ENCODE results near the gene TLCD1. TPM values are rescaled to one million over a fixed set of nuclear protein-coding genes. Genes with fewer than 3 reads are reported as not detected.

Gene TLCD1
- polyA plus RNA-seq, 2 of the 4 experiments (the other 2 are of a cell fraction) = 36.7 to 83.3 TPM

- Histone ChIP-seq H3K4me2 (no peak overlapping the region), H3K27ac (peak overlapping the region in 1 of 2 experiments; percentile 99; a peak in 3 of 6 replicates), H3K4me3 (no peak overlapping the region), H3K4me1 (peaks cover 51% of the 10 kb centered on the region), H3K9me3 (no peaks in the 10 kb centered on the region)
- no peak for ATAC-seq
- CTCF ChIA-PET = interaction anchor here (0.7 to 22.6 kb wide), 21 partner anchors 8 to 210 kb away, joined by 3 to 977 read pairs (median 7); partner anchors contain the start of genes DHRS13, FLOT2, NEK8 and RPL23A
- POLR2A ChIA-PET = interaction anchor here (1.4 to 12.2 kb wide), 2 partner anchors 22 to 29 kb away, joined by 3 to 369 read pairs; partner anchors contain the start of genes NEK8, RPL23A and TLCD1
- peak in 1 of 2 experiments; percentile 41 for DNase-seq (ENCODE audit: low read depth in 1 of 2, low spot score in 1 of 2)
- TF ChIP-seq HOXB13 (CRISPR knock-in tag; IDR thresholded peaks at IDR 0.05; ENCODE audit: low read depth) (no peak), CEBPB (IDR thresholded peaks at IDR 0.05) (no peak), CHD4 (IDR thresholded peaks at IDR 0.05; ENCODE audit: borderline replicate concordance) (no peak), ESRRA (IDR thresholded peaks at IDR 0.05; ENCODE audit: borderline replicate concordance, low read length) (no peak), NR3C1 (IDR thresholded peaks at IDR 0.05) (no peak), HDAC2 (IDR thresholded peaks at IDR 0.05) (no peak), CHD2 (IDR thresholded peaks at IDR 0.05; ENCODE audit: low read length, partially characterized antibody) (no peak), SREBF2 (IDR thresholded peaks at IDR 0.05) (no peak), E2F6 (IDR thresholded peaks at IDR 0.05; ENCODE audit: borderline replicate concordance, low read depth) (no peak), TFCP2L1 (CRISPR knock-in tag; IDR thresholded peaks at IDR 0.05) (no peak), RFX5 (IDR thresholded peaks at IDR 0.05) (no peak), HEYL (CRISPR knock-in tag; IDR thresholded peaks at IDR 0.05) (no peak), REST (IDR thresholded peaks at IDR 0.05) (no peak), MAFK (IDR thresholded peaks at IDR 0.05; ENCODE audit: partially characterized antibody) (no peak), POLR2AphosphoS2 (conservative IDR thresholded peaks at IDR 0.05; ENCODE audit: low read length) (no peak), NPAS2 (CRISPR knock-in tag; IDR thresholded peaks at IDR 0.05; ENCODE audit: borderline replicate concordance) (no peak)
- WGBS (ENCODE audit: missing lambda C conversion rate) = 85% methylated on average over 18 of the region's 18 CpGs
- FAIRE-seq = no peak
Measured at GRCh38 chr17:28748852-28749515, 23.0 kb upstream of the TLCD1 start.

- ChIA-PET CTCF (interaction anchor here (1.3 to 22.6 kb wide), 9 partner anchors 7 to 156 kb away, joined by 3 to 977 read pairs (median 14); partner anchors contain the start of genes DHRS13, FLOT2, NEK8 and RPL23A), POLR2A (interaction anchor here (1.4 to 12.2 kb wide), 2 partner anchors 21 to 28 kb away, joined by 3 to 369 read pairs; partner anchors contain the start of genes NEK8, RPL23A and TLCD1)
- FAIRE-seq (no peak), DNase-seq (ENCODE audit: low read depth in 1 of 2, low spot score in 1 of 2) (no peak), ATAC-seq (no peak)
- Histone ChIP-seq H3K4me2 (no peak overlapping the region; the same call in 2 of the 3 replicates), H3K4me3 (no peak overlapping the region), H3K4me1 (peaks cover 51% of the 10 kb centered on the region), H3K9me3 (no peaks in the 10 kb centered on the region), H3K27ac (peak overlapping the region in 1 of 2 experiments; percentile 99; a peak in 3 of 6 replicates)
- no peak for TF ChIP-seq HMGXB4 (CRISPR knock-in tag; IDR thresholded peaks at IDR 0.05; ENCODE audit: borderline replicate concordance)
- TF ChIP-seq TFCP2L1 (CRISPR knock-in tag; IDR thresholded peaks at IDR 0.05) = no peak
- TF ChIP-seq KDM1A (IDR thresholded peaks at IDR 0.05; ENCODE audit: low read depth) = no peak
- no peak for TF ChIP-seq HEYL (CRISPR knock-in tag; IDR thresholded peaks at IDR 0.05)
- TF ChIP-seq POLR2AphosphoS2 (conservative IDR thresholded peaks at IDR 0.05; ENCODE audit: low read length) = peak; percentile 73; the same call in 1 of the 2 replicates
- TF ChIP-seq FOSB (CRISPR knock-in tag; IDR thresholded peaks at IDR 0.05) = no peak
- 95% methylated on average over 18 of the region's 18 CpGs for WGBS (ENCODE audit: missing lambda C conversion rate)
Measured at GRCh38 chr17:28747801-28748750, 22.0 kb upstream of the TLCD1 start.
